K562 (cell line): ENCODE results near the gene CRLF3. TPM values are rescaled to one million over a fixed set of nuclear protein-coding genes. Genes with fewer than 3 reads are reported as not detected.

ENCODE experiments used
- HNRNPL ChIP-seq: fragments of 200-400 bp; formaldehyde crosslinking; IDR thresholded peaks from 2 replicates; pipeline ENCODE4 v1.6.1; 2017; ENCODE audit warnings: low read depth, mild to moderate bottlenecking, low read length
- KLF1 ChIP-seq: fragments of 450-650 bp; IDR thresholded peaks from 2 replicates; pipeline ENCODE4 v1.6.1; 2016; ENCODE audit warnings: missing genetic modification characterization, missing compliant biosample characterization
- MAFG ChIP-seq: fragments of 450-650 bp; conservative IDR thresholded peaks from 2 replicates; pipeline ENCODE4 v1.6.1; 2016; ENCODE audit warnings: missing genetic modification characterization, missing compliant biosample characterization
- MCM2 ChIP-seq: fragments of 450-650 bp; IDR thresholded peaks from 2 replicates; pipeline ENCODE4 v1.6.1; 2017; ENCODE audit warnings: low read depth, mild to moderate bottlenecking
- MTA2 ChIP-seq: fragments of 450-650 bp; IDR thresholded peaks from 2 replicates; pipeline ENCODE4 v1.6.1; 2016; ENCODE audit warnings: low read depth
- OTX1 ChIP-seq: fragments of 450-650 bp; formaldehyde crosslinking; IDR thresholded peaks from 2 replicates; pipeline ENCODE4 v1.4.0; 2022; ENCODE audit warnings: mild to moderate bottlenecking
- PCBP2 ChIP-seq: fragments of 200-400 bp; formaldehyde crosslinking; IDR thresholded peaks from 2 replicates; pipeline ENCODE4 v1.6.1; 2018; ENCODE audit warnings: low read length, low read depth, mild to moderate bottlenecking, moderate library complexity; ENCODE audit not compliant: poor library complexity, severe bottlenecking
- PHF8 ChIP-seq: fragments of 200-600 bp; sonication (generic); IDR thresholded peaks from 2 replicates; pipeline ENCODE4 v1.6.1; 2012; ENCODE audit warnings: mixed run types, mild to moderate bottlenecking, inconsistent platforms, low read length, moderate library complexity, borderline replicate concordance
- SAFB2 ChIP-seq: fragments of 200-400 bp; formaldehyde crosslinking; IDR thresholded peaks from 2 replicates; pipeline ENCODE4 v1.6.1; 2018; ENCODE audit warnings: borderline replicate concordance, low read length, low read depth, moderate library complexity; ENCODE audit not compliant: severe bottlenecking
- SNIP1 ChIP-seq: fragments of 450-650 bp; IDR thresholded peaks from 2 replicates; pipeline ENCODE4 v1.7.1; 2017; ENCODE audit warnings: low read depth, mild to moderate bottlenecking
- ZNF644 ChIP-seq: fragments of 200-800 bp; sonication (Bioruptor generic); IDR thresholded peaks from 2 replicates; pipeline ENCODE4 v1.6.1; 2016; ENCODE audit warnings: low read depth, missing genetic modification characterization, missing compliant biosample characterization
- ZNF780A ChIP-seq: fragments of 250-450 bp; sonication (Bioruptor Pico); IDR thresholded peaks from 2 replicates; pipeline ENCODE4 v1.5.0; 2021; ENCODE audit warnings: mild to moderate bottlenecking
- ZSCAN32 ChIP-seq: fragments of 450-650 bp; formaldehyde crosslinking; IDR thresholded peaks from 2 replicates; pipeline ENCODE4 v1.4.0; 2020; ENCODE audit warnings: mild to moderate bottlenecking, moderate library complexity
- polyA plus RNA-seq, 8 experiments: library from polyadenylated mRNA; depleted of rRNA in 4 of 8; stranded (reverse) in 5 of 8; unstranded in 3 of 8; fragments of >200 nt; fragmentation: Nextera tagmentation in 2 of 8; fragmentation: Illumina TruSeq in 1 of 8; extraction: Ambion mirVana in 2 of 8; extraction: Trizol in 1 of 8; gene quantifications; 2 replicates each; pipeline versions ENCODE4 v1.2.1 to v1.2.3, GENCODE V29; 2011 to 2014; ENCODE audit warnings: inconsistent platforms in 1 of 8, missing spikeins in 1 of 8
- total RNA-seq, 7 experiments: library from RNA; depleted of rRNA in 6 of 7; stranded (reverse); fragments of >200 nt in 6 of 7; fragmentation: Illumina TruSeq in 2 of 7; extraction: Trizol in 2 of 7; gene quantifications; 2 replicates each; pipeline versions ENCODE4 v1.2.1 to v1.2.3, GENCODE V29; 2011 to 2021; ENCODE audit warnings: low replicate concordance in 1 of 7
- TF ChIP-seq, protein P1 (sequence below): fragments of 450-650 bp; IDR thresholded peaks from 2 replicates; pipeline ENCODE4 v1.6.1; 2016; ENCODE audit warnings: antibody characterized with exemption
- TF ChIP-seq, protein P2 (sequence below): sonication (generic); formaldehyde crosslinking; IDR thresholded peaks from 2 replicates; pipeline ENCODE4 v1.8.0; 2022; ENCODE audit warnings: mild to moderate bottlenecking, low read depth, missing genetic modification reagents
- TF ChIP-seq, protein P3 (sequence below): fragments of 450-650 bp; IDR thresholded peaks from 2 replicates; pipeline ENCODE4 v1.6.1; 2018; ENCODE audit not compliant: partially characterized antibody
- TF ChIP-seq, protein P4 (sequence below): fragments of 250-450 bp; sonication (Bioruptor Pico); IDR thresholded peaks from 2 replicates; pipeline ENCODE4 v1.6.1; 2021; ENCODE audit warnings: mild to moderate bottlenecking
- TF ChIP-seq, protein P5 (sequence below), 2 experiments: fragments of 450-650 bp in 1 of 2; sonication (generic) in 1 of 2; formaldehyde crosslinking; conservative IDR thresholded peaks; 2 replicates each; pipeline versions ENCODE4 v1.4.0 to v1.8.1; 2020 to 2022; ENCODE audit warnings: mild to moderate bottlenecking in 1 of 2, missing genetic modification reagents in 1 of 2
- TF ChIP-seq, protein P6 (sequence below): sonication (generic); formaldehyde crosslinking; IDR thresholded peaks from 2 replicates; pipeline ENCODE4 v1.8.0; 2022; ENCODE audit warnings: missing genetic modification reagents, mild to moderate bottlenecking, moderate library complexity, borderline replicate concordance

Gene CRLF3
- total and polyA plus RNA-seq, 9 of the 15 experiments (the other 6 are each of a cell fraction or from before 2014, with no cell fraction given) = 13.2 to 55.9 (median 29.8) TPM

DNA sequence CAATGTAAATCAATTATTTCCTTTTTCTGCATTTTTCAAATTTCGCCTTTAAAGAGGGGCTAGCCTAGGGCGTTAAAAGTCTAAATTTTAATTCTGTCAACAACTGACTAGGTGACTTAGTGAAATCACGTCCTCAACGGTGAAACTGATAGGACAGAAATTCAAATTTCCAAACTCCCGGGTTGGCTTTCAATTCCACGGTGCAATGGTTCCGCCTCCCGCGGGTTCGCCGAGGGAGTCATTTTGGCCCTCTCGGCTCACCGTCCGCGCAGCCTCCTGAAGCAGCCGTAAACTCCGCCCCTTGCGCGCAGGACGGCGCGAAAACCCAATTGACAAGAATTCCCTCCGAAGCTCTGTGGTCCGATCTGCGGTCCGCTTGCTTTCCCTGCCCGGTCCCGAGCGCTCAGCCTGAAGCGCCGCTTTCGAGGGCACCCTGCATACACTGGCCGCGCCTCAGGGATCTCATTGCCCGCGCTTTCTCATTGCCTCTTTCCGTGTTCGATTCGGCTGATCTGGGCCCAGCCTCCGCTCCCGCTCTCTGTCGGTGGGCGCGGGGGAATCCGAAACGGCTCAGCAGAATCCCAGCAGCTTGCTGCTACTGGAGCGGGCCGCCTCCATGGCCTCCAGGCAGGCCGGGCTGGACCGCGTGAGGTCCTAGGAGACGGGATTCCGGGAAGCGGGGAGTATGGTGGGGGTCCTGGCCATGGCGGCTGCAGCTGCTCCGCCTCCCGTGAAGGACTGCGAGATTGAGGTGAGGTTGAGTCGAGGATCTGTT, 7.4 kb upstream of the CRLF3 start, which contains the start of gene ATAD5 (continued):
- no peak for TF ChIP-seq ZSCAN32
- no peak for TF ChIP-seq SAFB2
- TF ChIP-seq, protein P1, sequence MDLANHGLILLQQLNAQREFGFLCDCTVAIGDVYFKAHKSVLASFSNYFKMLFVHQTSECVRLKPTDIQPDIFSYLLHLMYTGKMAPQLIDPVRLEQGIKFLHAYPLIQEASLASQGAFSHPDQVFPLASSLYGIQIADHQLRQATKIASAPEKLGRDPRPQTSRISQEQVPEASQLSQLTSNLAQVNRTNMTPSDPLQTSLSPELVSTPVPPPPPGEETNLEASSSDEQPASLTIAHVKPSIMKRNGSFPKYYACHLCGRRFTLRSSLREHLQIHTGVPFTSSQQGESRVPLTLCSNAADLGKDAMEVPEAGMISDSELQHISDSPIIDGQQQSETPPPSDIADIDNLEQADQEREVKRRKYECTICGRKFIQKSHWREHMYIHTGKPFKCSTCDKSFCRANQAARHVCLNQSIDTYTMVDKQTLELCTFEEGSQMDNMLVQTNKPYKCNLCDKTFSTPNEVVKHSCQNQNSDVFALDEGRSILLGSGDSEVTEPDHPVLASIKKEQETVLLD = peak; percentile 61
- no peak for TF ChIP-seq SNIP1
- TF ChIP-seq, protein P2, sequence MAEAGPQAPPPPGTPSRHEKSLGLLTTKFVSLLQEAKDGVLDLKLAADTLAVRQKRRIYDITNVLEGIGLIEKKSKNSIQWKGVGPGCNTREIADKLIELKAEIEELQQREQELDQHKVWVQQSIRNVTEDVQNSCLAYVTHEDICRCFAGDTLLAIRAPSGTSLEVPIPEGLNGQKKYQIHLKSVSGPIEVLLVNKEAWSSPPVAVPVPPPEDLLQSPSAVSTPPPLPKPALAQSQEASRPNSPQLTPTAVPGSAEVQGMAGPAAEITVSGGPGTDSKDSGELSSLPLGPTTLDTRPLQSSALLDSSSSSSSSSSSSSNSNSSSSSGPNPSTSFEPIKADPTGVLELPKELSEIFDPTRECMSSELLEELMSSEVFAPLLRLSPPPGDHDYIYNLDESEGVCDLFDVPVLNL = peak; percentile 94
- TF ChIP-seq, protein P3, sequence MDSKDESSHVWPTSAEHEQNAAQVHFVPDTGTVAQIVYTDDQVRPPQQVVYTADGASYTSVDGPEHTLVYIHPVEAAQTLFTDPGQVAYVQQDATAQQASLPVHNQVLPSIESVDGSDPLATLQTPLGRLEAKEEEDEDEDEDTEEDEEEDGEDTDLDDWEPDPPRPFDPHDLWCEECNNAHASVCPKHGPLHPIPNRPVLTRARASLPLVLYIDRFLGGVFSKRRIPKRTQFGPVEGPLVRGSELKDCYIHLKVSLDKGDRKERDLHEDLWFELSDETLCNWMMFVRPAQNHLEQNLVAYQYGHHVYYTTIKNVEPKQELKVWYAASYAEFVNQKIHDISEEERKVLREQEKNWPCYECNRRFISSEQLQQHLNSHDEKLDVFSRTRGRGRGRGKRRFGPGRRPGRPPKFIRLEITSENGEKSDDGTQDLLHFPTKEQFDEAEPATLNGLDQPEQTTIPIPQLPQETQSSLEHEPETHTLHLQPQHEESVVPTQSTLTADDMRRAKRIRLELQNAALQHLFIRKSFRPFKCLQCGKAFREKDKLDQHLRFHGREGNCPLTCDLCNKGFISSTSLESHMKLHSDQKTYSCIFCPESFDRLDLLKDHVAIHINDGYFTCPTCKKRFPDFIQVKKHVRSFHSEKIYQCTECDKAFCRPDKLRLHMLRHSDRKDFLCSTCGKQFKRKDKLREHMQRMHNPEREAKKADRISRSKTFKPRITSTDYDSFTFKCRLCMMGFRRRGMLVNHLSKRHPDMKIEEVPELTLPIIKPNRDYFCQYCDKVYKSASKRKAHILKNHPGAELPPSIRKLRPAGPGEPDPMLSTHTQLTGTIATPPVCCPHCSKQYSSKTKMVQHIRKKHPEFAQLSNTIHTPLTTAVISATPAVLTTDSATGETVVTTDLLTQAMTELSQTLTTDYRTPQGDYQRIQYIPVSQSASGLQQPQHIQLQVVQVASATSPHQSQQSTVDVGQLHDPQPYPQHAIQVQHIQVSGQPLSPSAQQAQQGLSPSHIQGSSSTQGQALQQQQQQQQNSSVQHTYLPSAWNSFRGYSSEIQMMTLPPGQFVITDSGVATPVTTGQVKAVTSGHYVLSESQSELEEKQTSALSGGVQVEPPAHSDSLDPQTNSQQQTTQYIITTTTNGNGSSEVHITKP = peak; percentile 87
- TF ChIP-seq, protein P4, sequence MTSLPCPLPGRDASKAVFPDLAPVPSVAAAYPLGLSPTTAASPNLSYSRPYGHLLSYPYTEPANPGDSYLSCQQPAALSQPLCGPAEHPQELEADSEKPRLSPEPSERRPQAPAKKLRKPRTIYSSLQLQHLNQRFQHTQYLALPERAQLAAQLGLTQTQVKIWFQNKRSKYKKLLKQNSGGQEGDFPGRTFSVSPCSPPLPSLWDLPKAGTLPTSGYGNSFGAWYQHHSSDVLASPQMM (CRISPR knock-in tag) = no peak
- TF ChIP-seq MCM2 = no peak
- TF ChIP-seq PCBP2 = no peak
- no peak for TF ChIP-seq OTX1 (CRISPR knock-in tag)
- TF ChIP-seq HNRNPL = no peak
- TF ChIP-seq KLF1 (tag) = no peak
- TF ChIP-seq MAFG (tag) = no peak
- TF ChIP-seq, protein P5, sequence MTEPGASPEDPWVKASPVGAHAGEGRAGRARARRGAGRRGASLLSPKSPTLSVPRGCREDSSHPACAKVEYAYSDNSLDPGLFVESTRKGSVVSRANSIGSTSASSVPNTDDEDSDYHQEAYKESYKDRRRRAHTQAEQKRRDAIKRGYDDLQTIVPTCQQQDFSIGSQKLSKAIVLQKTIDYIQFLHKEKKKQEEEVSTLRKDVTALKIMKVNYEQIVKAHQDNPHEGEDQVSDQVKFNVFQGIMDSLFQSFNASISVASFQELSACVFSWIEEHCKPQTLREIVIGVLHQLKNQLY (CRISPR knock-in tag; conservative IDR thresholded peaks at IDR 0.05) = 0 out of 4 replicates have a peak, but pooled peaks of 1 of the 2 experiments have one; percentile 72
- no peak for TF ChIP-seq ZNF644
- no peak for TF ChIP-seq MTA2
- TF ChIP-seq ZNF780A = no peak
- peak; percentile 91 for TF ChIP-seq PHF8
- TF ChIP-seq, protein P6, sequence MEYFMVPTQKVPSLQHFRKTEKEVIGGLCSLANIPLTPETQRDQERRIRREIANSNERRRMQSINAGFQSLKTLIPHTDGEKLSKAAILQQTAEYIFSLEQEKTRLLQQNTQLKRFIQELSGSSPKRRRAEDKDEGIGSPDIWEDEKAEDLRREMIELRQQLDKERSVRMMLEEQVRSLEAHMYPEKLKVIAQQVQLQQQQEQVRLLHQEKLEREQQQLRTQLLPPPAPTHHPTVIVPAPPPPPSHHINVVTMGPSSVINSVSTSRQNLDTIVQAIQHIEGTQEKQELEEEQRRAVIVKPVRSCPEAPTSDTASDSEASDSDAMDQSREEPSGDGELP (CRISPR knock-in tag) = peak; percentile 54; the same call in 1 of the 2 replicates
